HepG2 (cell line): ENCODE results near the gene MAP2K3. TPM values are rescaled to one million over a fixed set of nuclear protein-coding genes. Genes with fewer than 3 reads are reported as not detected.

Experiments used
- AGO1 ChIP-seq: fragments of 200-400 bp; formaldehyde crosslinking; IDR thresholded peaks from 2 replicates; pipeline ENCODE4 v1.6.1; 2017; ENCODE audit warnings: mild to moderate bottlenecking, low read depth, low read length, moderate library complexity; ENCODE audit not compliant: poor library complexity, severe bottlenecking
- AGO2 ChIP-seq: fragments of 200-400 bp; formaldehyde crosslinking; optimal IDR thresholded peaks from 2 replicates; pipeline ENCODE3; 2017; ENCODE audit warnings: mild to moderate bottlenecking, low read depth, low read length, moderate library complexity
- DBP ChIP-seq: sonication (generic); formaldehyde crosslinking; IDR thresholded peaks from 2 replicates; pipeline ENCODE4 v1.4.0; 2020; ENCODE audit warnings: missing genetic modification reagents; ENCODE audit errors: not compliant biosample characterization
- E2F1 ChIP-seq: sonication (generic); formaldehyde crosslinking; IDR thresholded peaks from 2 replicates; pipeline ENCODE4 v1.5.0; 2020; ENCODE audit warnings: missing genetic modification reagents
- ETS1 ChIP-seq: sonication (generic); formaldehyde crosslinking; IDR thresholded peaks from 2 replicates; pipeline ENCODE4 v1.4.0; 2020; ENCODE audit warnings: missing genetic modification reagents
- LCORL ChIP-seq, 2 experiments: fragments of 450-650 bp in 1 of 2; sonication (generic) in 1 of 2; formaldehyde crosslinking in 1 of 2; IDR thresholded peaks; 2 replicates each; pipeline versions ENCODE4 v1.5.0 to v1.6.1; 2017 to 2020; ENCODE audit warnings: antibody characterized with exemption in 1 of 2, missing genetic modification reagents in 1 of 2
- MTF2 ChIP-seq: sonication (generic); formaldehyde crosslinking; IDR thresholded peaks from 2 replicates; pipeline ENCODE4 v1.5.0; 2020; ENCODE audit warnings: missing genetic modification reagents, borderline replicate concordance
- NBN ChIP-seq: fragments of 450-650 bp; conservative IDR thresholded peaks from 2 replicates; pipeline ENCODE4 v1.6.1; 2017
- NCOA1 ChIP-seq: sonication (generic); formaldehyde crosslinking; IDR thresholded peaks from 2 replicates; pipeline ENCODE4 v1.9.0; 2021; ENCODE audit warnings: missing genetic modification reagents
- ZBTB33 ChIP-seq: sonication (generic); formaldehyde crosslinking; IDR thresholded peaks from 2 replicates; pipeline ENCODE4 v1.4.0; 2020; ENCODE audit warnings: missing genetic modification reagents
- ZC3H13 ChIP-seq: sonication (generic); formaldehyde crosslinking; IDR thresholded peaks from 2 replicates; pipeline ENCODE4 v1.8.1; 2023; ENCODE audit warnings: mild to moderate bottlenecking, missing genetic modification reagents, moderate library complexity
- ZFY ChIP-seq: sonication (generic); formaldehyde crosslinking; IDR thresholded peaks from 2 replicates; pipeline ENCODE4 v1.4.0; 2020; ENCODE audit warnings: missing genetic modification reagents
- ZIK1 ChIP-seq: sonication (generic); formaldehyde crosslinking; IDR thresholded peaks from 2 replicates; pipeline ENCODE4 v1.5.0; 2020; ENCODE audit warnings: mild to moderate bottlenecking, low read depth, missing genetic modification reagents, borderline replicate concordance
- ZMYM4 ChIP-seq: sonication (generic); formaldehyde crosslinking; IDR thresholded peaks from 2 replicates; pipeline ENCODE4 v1.8.1; 2023; ENCODE audit warnings: mild to moderate bottlenecking, missing genetic modification reagents
- ZNF143 ChIP-seq: sonication (generic); formaldehyde crosslinking; IDR thresholded peaks from 2 replicates; pipeline ENCODE4 v1.4.0; 2020; ENCODE audit warnings: missing genetic modification reagents
- ZNF20 ChIP-seq: sonication (generic); formaldehyde crosslinking; IDR thresholded peaks from 2 replicates; pipeline ENCODE4 v1.4.0; 2020; ENCODE audit warnings: mild to moderate bottlenecking, moderate library complexity, missing genetic modification reagents
- ZNF232 ChIP-seq: sonication (generic); formaldehyde crosslinking; IDR thresholded peaks from 2 replicates; pipeline ENCODE4 v1.4.0; 2020; ENCODE audit warnings: missing genetic modification reagents, borderline replicate concordance
- ZNF574 ChIP-seq: sonication (generic); formaldehyde crosslinking; IDR thresholded peaks from 2 replicates; pipeline ENCODE4 v1.4.0; 2020; ENCODE audit warnings: missing genetic modification reagents
- ZNF672 ChIP-seq: sonication (generic); formaldehyde crosslinking; IDR thresholded peaks from 2 replicates; pipeline ENCODE4 v1.8.1; 2022; ENCODE audit warnings: missing genetic modification reagents
- ZNF816 ChIP-seq: sonication (generic); formaldehyde crosslinking; IDR thresholded peaks from 2 replicates; pipeline ENCODE4 v1.8.0; 2022; ENCODE audit warnings: missing genetic modification reagents, mild to moderate bottlenecking, borderline replicate concordance
- polyA plus RNA-seq, 8 experiments: library from polyadenylated mRNA; depleted of rRNA in 3 of 8; stranded (reverse) in 7 of 8; unstranded in 1 of 8; fragments of >200 nt; fragmentation: Illumina TruSeq in 4 of 8; extraction: Trizol in 4 of 8; gene quantifications; 2 replicates each; pipeline versions ENCODE4 v1.2.1 to v1.2.3, GENCODE V29; 2011 to 2016; ENCODE audit warnings: low read depth in 4 of 8, missing spikeins in 1 of 8, mixed read lengths in 1 of 8; ENCODE audit not compliant: insufficient read depth in 1 of 8
- total RNA-seq, 5 experiments: library from RNA; depleted of rRNA; stranded (reverse); fragments of >200 nt; fragmentation: Illumina TruSeq; extraction: Trizol; gene quantifications; 2 replicates each; pipeline ENCODE4 v1.2.3, GENCODE V29; 2016; ENCODE audit warnings: low read depth in 1 of 5

Gene MAP2K3
- total and polyA plus RNA-seq, 2 of the 13 experiments (the other 11 are each of a cell fraction or from before 2014, with no cell fraction given), result 20.5 to 27.4 TPM

- 0 out of 2 replicates have a peak, but pooled peaks have one; percentile 1 for TF ChIP-seq ZNF574 (CRISPR knock-in tag)
- no peak for TF ChIP-seq LCORL (IDR thresholded peaks at IDR 0.05)
- TF ChIP-seq LCORL (CRISPR knock-in tag; IDR thresholded peaks at IDR 0.05), result peak; percentile 33; the same call in 1 of the 2 replicates
- no peak for TF ChIP-seq ZBTB33 (CRISPR knock-in tag)
- TF ChIP-seq ZNF816, result peak; percentile 34; the same call in 1 of the 2 replicates
- TF ChIP-seq E2F1, result peak; percentile 31; the same call in 1 of the 2 replicates
- TF ChIP-seq ZMYM4 (CRISPR knock-in tag), result no peak
- no peak for TF ChIP-seq NBN
- TF ChIP-seq ETS1 (CRISPR knock-in tag), result 0 out of 2 replicates have a peak, but pooled peaks have one; percentile 21
- peak; percentile 73; the same call in 1 of the 2 replicates for TF ChIP-seq ZFY (CRISPR knock-in tag)
- peak; percentile 89; the same call in 1 of the 2 replicates for TF ChIP-seq MTF2 (CRISPR knock-in tag)
- TF ChIP-seq ZNF143 (CRISPR knock-in tag), result 0 out of 2 replicates have a peak, but pooled peaks have one; percentile 2
- no peak for TF ChIP-seq ZC3H13 (CRISPR knock-in tag)
- no peak for TF ChIP-seq AGO1
- no peak for TF ChIP-seq ZNF672 (CRISPR knock-in tag)
- 0 out of 2 replicates have a peak, but pooled peaks have one; percentile 7 for TF ChIP-seq ZNF20 (CRISPR knock-in tag)
- 0 out of 2 replicates have a peak, but pooled peaks have one; percentile 46 for TF ChIP-seq ZIK1 (CRISPR knock-in tag)
- peak; percentile 11 for TF ChIP-seq AGO2
- TF ChIP-seq NCOA1 (CRISPR knock-in tag), result peak; percentile 48; the same call in 1 of the 2 replicates
- TF ChIP-seq DBP (CRISPR knock-in tag), result peak; percentile 25
- TF ChIP-seq ZNF232 (CRISPR knock-in tag), result peak; percentile 46; the same call in 1 of the 2 replicates
Observed at GRCh38 chr17:21285164-21286065, 904 bp downstream of the MAP2K3 start (continued).
